ENCODE results near the gene PHOX2A.
A peak's percentile ranks its signal among the peaks of the same experiment; 100 is the strongest.

The PHOX2A gene

GRCh38 chr11:72242141-72242540 lies 1.8 kb downstream of the PHOX2A start:
- no peak for TF ChIP-seq CTCF (IDR thresholded peaks at IDR 0.05; ENCODE audit: borderline replicate concordance, insufficient read depth, low read depth, low read length)
- H3K4me3 ChIP-seq (ENCODE audit: low read depth, low read length): no peak overlapping the region

- TF ChIP-seq CTCF (IDR thresholded peaks at IDR 0.05; ENCODE audit: borderline replicate concordance, insufficient read depth, low read depth, low read length): no peak
- no peak overlapping the region for H3K4me3 ChIP-seq (ENCODE audit: low read depth, low read length)
Measured at GRCh38 chr11:72241291-72241781, 2.6 kb downstream of the PHOX2A start.

GRCh38 chr11:72240461-72241290 lies 3.3 kb downstream of the PHOX2A start:
- TF ChIP-seq CTCF (IDR thresholded peaks at IDR 0.05; ENCODE audit: borderline replicate concordance, insufficient read depth, low read depth, low read length): no peak
- H3K4me3 ChIP-seq (ENCODE audit: low read depth, low read length): no peak overlapping the region

- H3K4me3 ChIP-seq (ENCODE audit: low read depth, low read length): peak overlapping the region; percentile 6
- no peak for TF ChIP-seq CTCF (IDR thresholded peaks at IDR 0.05; ENCODE audit: borderline replicate concordance, insufficient read depth, low read depth, low read length)
Measured at GRCh38 chr11:72239849-72240460, 4.0 kb downstream of the PHOX2A start.

GRCh38 chr11:72239313-72239848 lies 4.6 kb downstream of the PHOX2A start:
- TF ChIP-seq CTCF (IDR thresholded peaks at IDR 0.05; ENCODE audit: borderline replicate concordance, insufficient read depth, low read depth, low read length): no peak
- no peak overlapping the region for H3K4me3 ChIP-seq (ENCODE audit: low read depth, low read length)

GRCh38 chr11:72238492-72239312 lies 5.3 kb downstream of the PHOX2A start:
- TF ChIP-seq CTCF (IDR thresholded peaks at IDR 0.05; ENCODE audit: borderline replicate concordance, insufficient read depth, low read depth, low read length): no peak
- no peak overlapping the region for H3K4me3 ChIP-seq (ENCODE audit: low read depth, low read length)

Data from GM12875 (cell line).